ENCODE measurements around the gene USP31.

The USP31 gene

GRCh38 chr16:23058576-23058975 is 90.7 kb downstream of the USP31 start:
- DNase-seq, result no peak

- DNase-seq, result no peak
Observed at GRCh38 chr16:23057013-23057596, 92.1 kb downstream of the USP31 start.

- no peak for DNase-seq
Observed at GRCh38 chr16:23055481-23055880, 93.8 kb downstream of the USP31 start.

- no peak for DNase-seq
Observed at GRCh38 chr16:23052908-23053580, 96.2 kb downstream of the USP31 start.

GRCh38 chr16:23052221-23052620 is 97.0 kb downstream of the USP31 start:
- DNase-seq, result no peak

- no peak for DNase-seq
Observed at GRCh38 chr16:23051587-23051986, 97.7 kb downstream of the USP31 start.

GRCh38 chr16:23048164-23048563 is 101.1 kb downstream of the USP31 start:
- no peak for DNase-seq

- DNase-seq, result no peak
Observed at GRCh38 chr16:23045025-23045424, 104.2 kb downstream of the USP31 start.

GRCh38 chr16:23040246-23040645 is 109.0 kb downstream of the USP31 start:
- DNase-seq, result no peak

- DNase-seq, result no peak
Observed at GRCh38 chr16:23039118-23039517, 110.1 kb downstream of the USP31 start.

- DNase-seq, result no peak
Observed at GRCh38 chr16:23035240-23035639, 114.0 kb downstream of the USP31 start.

GRCh38 chr16:23031508-23032098 is 117.6 kb downstream of the USP31 start:
- DNase-seq, result no peak

GRCh38 chr16:23029733-23030420 is 119.4 kb downstream of the USP31 start:
- DNase-seq, result peak; percentile 63

- peak; percentile 37 for DNase-seq
Observed at GRCh38 chr16:23027386-23027785, 121.9 kb downstream of the USP31 start.

- DNase-seq, result no peak
Observed at GRCh38 chr16:23026784-23027362, 122.4 kb downstream of the USP31 start.

GRCh38 chr16:23025692-23026307 is 123.5 kb downstream of the USP31 start:
- DNase-seq, result no peak

- peak; percentile 59 for DNase-seq
Observed at GRCh38 chr16:23024044-23024443, 125.2 kb downstream of the USP31 start.

- DNase-seq, result no peak
Observed at GRCh38 chr16:23020084-23020483, 129.2 kb downstream of the USP31 start.

- DNase-seq, result peak; percentile 14
Observed at GRCh38 chr16:23016368-23016767, 132.9 kb downstream of the USP31 start.

GRCh38 chr16:23015580-23015979 is 133.7 kb downstream of the USP31 start:
- no peak for DNase-seq

- DNase-seq, result no peak
Observed at GRCh38 chr16:23014592-23014991, 134.7 kb downstream of the USP31 start.
